K562 (cell line): ENCODE data around the gene MUC5B.

Source experiments
- BHLHE40 ChIP-seq: IDR thresholded peaks from 2 replicates; pipeline ENCODE4 v1.6.1; 2011; ENCODE audit warnings: low read length, improper control_type of control experiment
- CREBBP ChIP-seq: IDR thresholded peaks from one replicate; pipeline ENCODE4 v1.6.1; 2012; ENCODE audit warnings: low read depth, mild to moderate bottlenecking, control low read depth, inconsistent platforms, low read length
- CTCF ChIP-seq, 3 experiments: IDR thresholded peaks in 2 of 3; conservative IDR thresholded peaks in 1 of 3; 2 replicates each; pipeline ENCODE4 v1.5.1; 2011 to 2012; ENCODE audit warnings: low read length in 3 of 3, mild to moderate bottlenecking in 3 of 3, control low read depth in 2 of 3, improper control_type of control experiment in 1 of 3, inconsistent platforms in 1 of 3, low read depth in 1 of 3, mixed read lengths in 1 of 3, moderate library complexity in 1 of 3; ENCODE audit not compliant: insufficient read depth in 2 of 3
- FOXP1 ChIP-seq: sonication (generic); formaldehyde crosslinking; IDR thresholded peaks from 2 replicates; pipeline ENCODE4 v1.8.0; 2022; ENCODE audit warnings: mild to moderate bottlenecking, missing genetic modification reagents
- GABPA ChIP-seq: fragments of 200-800 bp; sonication (Bioruptor generic); conservative IDR thresholded peaks from 2 replicates; pipeline ENCODE4 v1.6.1; 2016; ENCODE audit warnings: low read depth, missing genetic modification characterization, missing compliant biosample characterization
- HIVEP1 ChIP-seq: fragments of 250-450 bp; sonication (Bioruptor Pico); IDR thresholded peaks from 2 replicates; pipeline ENCODE4 v1.4.0; 2020; ENCODE audit warnings: mild to moderate bottlenecking
- NRF1 ChIP-seq, 2 experiments: fragments of 450-650 bp; IDR thresholded peaks in 1 of 2; conservative IDR thresholded peaks in 1 of 2; 2 replicates each; pipeline ENCODE4 v1.6.1; 2014; ENCODE audit warnings: mild to moderate bottlenecking in 2 of 2
- POLR2A ChIP-seq: fragments of 450-650 bp; conservative IDR thresholded peaks from 2 replicates; pipeline ENCODE4 v1.6.1; 2016
- RAD21 ChIP-seq, 2 experiments: fragments of 250-450 bp in 1 of 2; fragments of 450-650 bp in 1 of 2; sonication (Bioruptor Pico) in 1 of 2; formaldehyde crosslinking in 1 of 2; IDR thresholded peaks in 1 of 2; conservative IDR thresholded peaks in 1 of 2; 2 replicates each; pipeline versions ENCODE4 v1.4.0 to v1.8.0; 2020 to 2022; ENCODE audit warnings: mild to moderate bottlenecking in 2 of 2, moderate library complexity in 1 of 2
- ZBTB49 ChIP-seq: sonication (generic); formaldehyde crosslinking; IDR thresholded peaks from 2 replicates; pipeline ENCODE4 v1.8.0; 2022; ENCODE audit warnings: missing genetic modification reagents, mild to moderate bottlenecking, borderline replicate concordance

DNA sequence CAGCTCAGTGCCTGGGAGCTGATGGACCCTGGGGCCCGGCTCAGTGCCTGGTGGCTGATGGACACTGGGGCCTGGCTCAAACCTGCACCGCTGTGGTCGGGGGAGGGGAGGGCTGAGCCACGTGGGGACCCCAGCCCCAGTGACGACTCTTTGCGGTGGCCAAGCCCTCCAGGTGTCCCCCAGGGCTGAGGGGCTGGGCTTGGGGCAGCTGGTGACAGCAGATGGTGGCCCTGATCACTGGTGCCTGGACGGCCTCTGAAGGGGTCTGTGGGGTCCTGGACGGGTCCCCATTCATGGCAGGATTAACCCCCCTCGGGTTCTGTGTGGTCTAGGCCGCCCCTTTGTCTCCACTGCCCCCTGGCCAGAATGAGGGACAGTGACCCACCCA lies 3.4 kb upstream of the MUC5B start:
- TF ChIP-seq CREBBP (no peak), RAD21 (CRISPR knock-in tag; conservative IDR thresholded peaks at IDR 0.05 in 1 of 2, IDR thresholded peaks at IDR 0.05 in 1 of 2) (no peak), ZBTB49 (CRISPR knock-in tag) (no peak), NRF1 (conservative IDR thresholded peaks at IDR 0.05 in 1 of 2, IDR thresholded peaks at IDR 0.05 in 1 of 2) (no peak), POLR2A (no peak), BHLHE40 (no peak), GABPA (tag) (no peak), HIVEP1 (CRISPR knock-in tag) (no peak), CTCF (IDR thresholded peaks at IDR 0.05 in 2 of 3, conservative IDR thresholded peaks at IDR 0.05 in 1 of 3; ENCODE audit: insufficient read depth in 2 of 3, low read depth in 1 of 3, low read length in 3 of 3) (no peak), FOXP1 (CRISPR knock-in tag) (no peak)
